GM10847 (cell line): ENCODE results near the gene GIMAP4.

ENCODE experiments used
- POLR2A ChIP-seq: IDR thresholded peaks from 2 replicates; pipeline ENCODE4 v1.6.1; 2011; ENCODE audit not compliant: insufficient read length; ENCODE audit errors: extremely low read depth

GIMAP4 gene

GRCh38 chr7:150569245-150569955 is 2.2 kb downstream of the GIMAP4 start:
- TF ChIP-seq POLR2A: no peak

GRCh38 chr7:150570556-150571465 is 3.6 kb downstream of the GIMAP4 start:
- no peak for TF ChIP-seq POLR2A

- TF ChIP-seq POLR2A: no peak
Measured at GRCh38 chr7:150572496-150572895, 5.3 kb downstream of the GIMAP4 start.

DNA sequence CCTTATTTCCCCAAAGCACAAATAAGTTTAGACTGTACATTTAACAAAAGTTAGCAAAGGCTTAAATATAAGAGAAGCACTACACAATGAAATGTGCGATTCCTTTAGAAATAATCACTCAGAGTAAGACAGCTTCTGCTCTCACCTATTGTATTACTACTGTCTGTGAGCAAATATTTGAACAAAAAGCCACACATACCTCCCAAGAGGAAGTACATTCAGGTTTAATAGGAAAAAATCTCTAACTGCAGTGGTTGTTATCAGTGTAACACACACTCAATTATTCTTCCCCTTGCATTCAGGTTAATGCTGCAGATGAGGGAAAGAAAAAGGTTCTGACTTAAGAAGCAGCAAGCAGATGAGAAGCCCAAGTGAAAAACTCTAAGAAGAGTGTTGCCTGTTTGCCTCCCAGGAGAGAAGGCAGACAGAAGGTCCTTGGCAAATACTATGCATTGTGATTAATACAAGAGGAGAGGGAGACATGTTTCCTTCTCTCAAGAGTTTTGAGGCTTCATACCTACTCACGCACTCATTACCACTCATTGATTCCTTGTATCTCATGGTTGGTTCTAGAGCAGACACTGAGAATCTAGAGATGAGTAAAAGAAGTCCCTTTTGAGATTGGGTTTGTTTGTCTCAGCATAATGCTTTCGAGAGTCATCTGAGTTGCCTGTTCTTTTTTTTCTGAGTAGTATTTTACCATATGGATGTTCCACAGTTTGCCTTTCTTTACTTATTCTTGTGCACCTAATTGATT is 13.6 kb downstream of the GIMAP4 start:
- no peak for TF ChIP-seq POLR2A

- TF ChIP-seq POLR2A: no peak
Measured at GRCh38 chr7:150585199-150585598, 18.0 kb downstream of the GIMAP4 start.

DNA sequence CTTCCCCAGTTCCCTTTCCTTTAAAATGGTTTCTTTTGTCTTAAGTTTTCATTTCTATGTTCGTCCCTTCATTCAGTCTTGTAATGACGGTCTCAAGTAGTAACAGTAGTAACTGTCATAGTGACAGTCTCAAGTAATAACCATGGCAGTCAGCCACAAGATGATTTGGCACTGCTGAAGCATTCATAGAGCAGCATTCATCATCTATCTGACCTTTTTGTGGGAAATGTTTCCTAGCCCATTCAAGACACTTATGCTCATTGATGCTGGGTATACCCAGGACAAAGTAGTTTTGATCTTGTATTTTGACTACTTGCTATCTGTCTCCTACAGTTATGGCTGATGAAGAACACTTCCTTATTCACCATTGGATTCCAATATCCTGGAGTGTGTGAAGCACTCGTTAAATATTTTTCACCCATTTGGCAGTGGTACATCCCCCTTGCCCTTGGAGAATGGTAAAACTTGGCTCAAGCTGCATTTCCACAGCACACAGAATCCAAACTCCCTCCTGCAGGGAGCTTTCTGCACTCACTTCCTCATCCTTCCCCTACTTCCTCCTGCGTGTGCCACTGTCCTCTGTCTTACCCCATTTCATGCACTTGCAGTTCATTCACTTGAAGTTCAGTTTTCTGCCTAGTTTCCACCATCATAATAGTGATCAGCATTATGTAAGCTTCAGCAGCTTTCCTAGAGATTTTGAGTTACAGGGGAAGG is 19.0 kb downstream of the GIMAP4 start:
- no peak for TF ChIP-seq POLR2A

GRCh38 chr7:150586785-150587152 is 19.6 kb downstream of the GIMAP4 start:
- TF ChIP-seq POLR2A: no peak

- TF ChIP-seq POLR2A: no peak
Measured at GRCh38 chr7:150587551-150587950, 20.4 kb downstream of the GIMAP4 start.

DNA sequence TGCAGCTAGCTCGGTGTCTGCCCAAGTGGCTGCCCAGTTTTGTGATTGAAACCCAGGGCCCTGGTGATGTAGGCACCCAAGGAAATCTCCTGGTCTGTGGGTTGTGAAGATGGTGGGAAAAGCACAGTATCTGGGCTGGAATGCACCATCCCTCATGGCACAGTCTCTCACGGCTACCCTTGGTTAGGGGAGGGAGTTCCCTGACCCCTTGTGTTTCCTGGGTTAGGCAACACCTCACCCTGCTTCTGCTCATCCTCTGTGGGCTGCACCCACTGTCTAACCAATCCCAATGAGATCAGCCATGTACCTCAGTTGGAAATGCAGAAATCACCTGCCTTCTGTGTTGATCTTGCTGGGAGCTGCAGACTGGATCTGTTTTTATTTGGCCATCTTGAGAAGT is 27.6 kb downstream of the GIMAP4 start:
- TF ChIP-seq POLR2A: no peak

- TF ChIP-seq POLR2A: no peak
Measured at GRCh38 chr7:150595361-150595760, 28.2 kb downstream of the GIMAP4 start.

GRCh38 chr7:150610233-150610632 is 43.0 kb downstream of the GIMAP4 start:
- no peak for TF ChIP-seq POLR2A

GRCh38 chr7:150612925-150613324 is 45.7 kb downstream of the GIMAP4 start:
- TF ChIP-seq POLR2A: no peak

DNA sequence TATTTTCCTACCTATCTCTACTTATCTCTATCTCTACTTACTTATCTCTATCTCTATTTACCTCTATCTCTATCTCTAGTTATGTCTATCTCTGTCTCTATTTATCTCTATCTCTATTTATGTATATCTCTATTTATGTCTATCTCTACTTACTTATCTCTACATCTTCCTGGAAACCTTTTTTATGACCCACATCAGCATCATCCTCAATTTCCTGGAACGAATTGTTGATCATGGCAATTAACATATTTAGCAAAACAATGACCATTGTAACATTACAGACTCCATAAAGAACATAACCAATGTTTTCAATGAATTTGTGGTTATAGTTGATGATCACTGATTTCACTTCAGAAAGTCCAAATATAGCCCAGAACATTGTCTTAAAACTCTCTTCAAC is 46.7 kb downstream of the GIMAP4 start:
- no peak for TF ChIP-seq POLR2A

GRCh38 chr7:150620061-150620460 is 52.9 kb downstream of the GIMAP4 start:
- no peak for TF ChIP-seq POLR2A
